ENCODE measurements around the gene GLRX3.
"Not testable (repeated sequence)": the region's sequence is repeated elsewhere in the genome, so short reads cannot be mapped to it uniquely, and the experiment has no call there.

The GLRX3 gene

GRCh38 chr10:130190055-130190736 lies 54.0 kb downstream of the GLRX3 start:
- peak; percentile 94 for DNase-seq

- no peak for DNase-seq
Observed at GRCh38 chr10:130190737-130191115, 54.5 kb downstream of the GLRX3 start.

- DNase-seq = no peak
Observed at GRCh38 chr10:130191380-130191779, 55.2 kb downstream of the GLRX3 start.

- DNase-seq = no peak
Observed at GRCh38 chr10:130192276-130192848, 56.2 kb downstream of the GLRX3 start.

- no peak for DNase-seq
Observed at GRCh38 chr10:130193033-130193432, 56.8 kb downstream of the GLRX3 start.

- DNase-seq = no peak
Observed at GRCh38 chr10:130193493-130194193, 57.5 kb downstream of the GLRX3 start.

- no peak for DNase-seq
Observed at GRCh38 chr10:130194194-130194990, 58.2 kb downstream of the GLRX3 start.

GRCh38 chr10:130194991-130195645 lies 58.9 kb downstream of the GLRX3 start:
- no peak for DNase-seq

- DNase-seq = no peak
Observed at GRCh38 chr10:130195746-130196294, 59.6 kb downstream of the GLRX3 start.

- no peak for DNase-seq
Observed at GRCh38 chr10:130196511-130197487, 60.6 kb downstream of the GLRX3 start.

GRCh38 chr10:130198651-130199050 lies 62.5 kb downstream of the GLRX3 start:
- no peak for DNase-seq

GRCh38 chr10:130200179-130201042 lies 64.2 kb downstream of the GLRX3 start:
- DNase-seq = no peak

GRCh38 chr10:130201043-130201380 lies 64.8 kb downstream of the GLRX3 start:
- no peak for DNase-seq

- DNase-seq = not testable (repeated sequence)
Observed at GRCh38 chr10:130202150-130202549, 66.0 kb downstream of the GLRX3 start.

GRCh38 chr10:130202984-130203621 lies 66.9 kb downstream of the GLRX3 start:
- no peak for DNase-seq

- no peak for DNase-seq
Observed at GRCh38 chr10:130203626-130204025, 67.4 kb downstream of the GLRX3 start.

GRCh38 chr10:130206216-130206737 lies 70.1 kb downstream of the GLRX3 start:
- DNase-seq = no peak

- DNase-seq = no peak
Observed at GRCh38 chr10:130207205-130207604, 71.0 kb downstream of the GLRX3 start.

GRCh38 chr10:130208807-130209206 lies 72.6 kb downstream of the GLRX3 start:
- DNase-seq = no peak

- DNase-seq = no peak
Observed at GRCh38 chr10:130212746-130213145, 76.6 kb downstream of the GLRX3 start.

All from activated T-cell treated with anti-CD3 and anti-CD28 coated beads, Interleukin-2, amount 50 U/mL, for 1 hour (primary cell).